GM19324 (cell line): ENCODE measurements around the gene TMC8.
"Not testable (repeated sequence)": the region's sequence is repeated elsewhere in the genome, so short reads cannot be mapped to it uniquely, and the experiment has no call there.

Source experiments
- ATAC-seq: cut with Tn5 transposase; IDR thresholded peaks from one replicate; pipeline ENCODE4 v1.9.1; 2021; ENCODE audit warnings: mild to moderate bottlenecking, moderate library complexity; ENCODE audit not compliant: unreplicated experiment, low FRiP score

TMC8 gene, protein sequence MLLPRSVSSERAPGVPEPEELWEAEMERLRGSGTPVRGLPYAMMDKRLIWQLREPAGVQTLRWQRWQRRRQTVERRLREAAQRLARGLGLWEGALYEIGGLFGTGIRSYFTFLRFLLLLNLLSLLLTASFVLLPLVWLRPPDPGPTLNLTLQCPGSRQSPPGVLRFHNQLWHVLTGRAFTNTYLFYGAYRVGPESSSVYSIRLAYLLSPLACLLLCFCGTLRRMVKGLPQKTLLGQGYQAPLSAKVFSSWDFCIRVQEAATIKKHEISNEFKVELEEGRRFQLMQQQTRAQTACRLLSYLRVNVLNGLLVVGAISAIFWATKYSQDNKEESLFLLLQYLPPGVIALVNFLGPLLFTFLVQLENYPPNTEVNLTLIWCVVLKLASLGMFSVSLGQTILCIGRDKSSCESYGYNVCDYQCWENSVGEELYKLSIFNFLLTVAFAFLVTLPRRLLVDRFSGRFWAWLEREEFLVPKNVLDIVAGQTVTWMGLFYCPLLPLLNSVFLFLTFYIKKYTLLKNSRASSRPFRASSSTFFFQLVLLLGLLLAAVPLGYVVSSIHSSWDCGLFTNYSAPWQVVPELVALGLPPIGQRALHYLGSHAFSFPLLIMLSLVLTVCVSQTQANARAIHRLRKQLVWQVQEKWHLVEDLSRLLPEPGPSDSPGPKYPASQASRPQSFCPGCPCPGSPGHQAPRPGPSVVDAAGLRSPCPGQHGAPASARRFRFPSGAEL

DNA sequence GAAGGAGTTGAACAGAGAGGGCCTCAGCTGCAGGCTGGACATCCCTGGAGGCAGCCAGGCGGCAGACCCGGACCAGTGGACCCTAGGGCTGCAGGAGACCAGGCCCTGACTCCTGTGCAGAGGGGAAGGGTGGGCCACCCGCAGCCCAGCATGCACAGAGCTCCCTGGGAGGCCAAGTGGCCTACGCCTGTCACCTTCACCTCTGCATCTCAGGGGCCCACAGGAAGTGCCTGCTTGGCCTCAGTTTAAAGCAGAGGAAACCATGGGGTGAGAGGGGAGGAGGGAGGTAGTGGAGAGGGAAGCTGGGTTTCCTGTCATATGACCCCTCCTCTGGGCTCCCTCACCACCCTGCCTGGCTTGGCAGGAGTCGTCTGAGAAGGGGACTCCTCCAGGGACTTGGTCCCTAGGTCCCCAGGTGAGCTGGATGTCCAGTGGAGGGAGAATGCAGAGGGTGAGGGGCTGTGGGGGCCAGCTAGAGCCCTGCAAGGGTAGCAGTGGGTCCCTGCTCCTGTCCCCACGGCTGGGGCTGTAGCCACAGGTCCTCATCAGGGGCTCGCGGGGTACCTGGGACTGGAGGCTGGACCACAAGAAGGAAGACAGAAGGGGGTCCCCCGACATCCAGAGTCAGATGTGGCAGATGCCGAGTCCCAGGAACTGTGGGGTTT is at the start of gene TMC8:
TMC8 (plus strand) TSS at position 335 of the 665 bp plus-strand sequence. CDS start 818 bp downstream, outside the sequence.
- ATAC-seq, result no peak

DNA sequence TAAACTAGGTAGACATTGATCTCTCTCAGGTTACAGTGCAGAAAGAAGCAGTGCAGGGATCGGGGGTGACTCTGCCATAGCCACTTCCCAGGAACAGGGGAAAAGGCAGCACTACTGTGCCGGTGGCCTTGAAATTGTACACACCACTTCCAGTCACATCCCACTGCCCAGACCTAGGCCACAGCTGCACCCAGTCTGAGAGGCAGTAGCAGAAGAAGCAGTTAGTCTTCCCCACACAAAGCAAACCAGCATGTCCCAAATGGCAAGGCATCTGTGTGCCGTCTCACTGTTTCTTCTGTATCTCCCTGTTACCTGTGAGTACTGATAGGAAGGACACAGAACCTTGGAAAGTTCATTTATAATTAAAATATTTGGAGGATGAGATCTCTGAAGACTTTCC is 49.0 kb upstream of the TMC8 start:
- ATAC-seq, result no peak

DNA sequence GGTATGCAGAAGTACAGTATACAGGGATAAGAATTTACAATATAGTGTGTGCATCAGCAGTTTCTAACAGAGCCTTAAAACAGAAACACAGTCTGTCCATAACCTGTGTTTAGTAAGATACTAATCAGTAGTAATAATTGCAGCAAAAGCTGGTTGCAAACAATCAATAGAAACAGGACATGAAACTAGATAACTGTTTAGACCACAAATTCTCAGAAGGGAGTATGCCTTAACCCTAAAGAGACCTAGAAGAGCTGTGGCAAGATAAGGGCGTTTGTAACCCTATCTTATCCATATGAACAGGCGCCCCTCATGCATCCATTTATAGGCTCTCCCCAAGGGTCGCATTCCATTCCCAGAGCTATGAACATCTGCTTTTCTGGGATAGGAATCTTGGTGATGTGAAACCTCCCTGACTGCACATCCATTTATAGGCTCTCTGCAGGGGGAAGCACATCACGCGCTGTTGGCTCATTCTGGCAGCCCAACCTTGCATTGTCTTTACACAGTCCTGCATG is 48.2 kb upstream of the TMC8 start:
- not testable (repeated sequence) for ATAC-seq

DNA sequence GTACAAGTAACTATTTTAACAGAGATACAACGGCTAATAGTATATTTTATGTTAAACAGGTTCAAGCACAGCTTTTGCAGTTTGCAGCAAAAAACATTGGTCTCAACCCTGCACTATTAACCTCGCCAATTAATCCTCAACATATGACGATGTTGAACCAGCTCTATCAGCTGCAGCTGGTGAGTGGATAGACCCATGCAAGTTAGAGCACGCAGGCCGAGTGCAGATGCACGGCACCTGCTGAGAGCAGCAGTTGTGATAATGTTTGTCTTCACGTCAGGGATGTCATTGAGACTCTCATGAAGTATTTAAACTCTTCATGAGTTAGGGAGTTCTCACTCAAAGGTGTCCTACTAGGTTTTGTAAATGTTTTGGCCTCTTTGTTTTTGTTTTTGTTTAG is 47.6 kb upstream of the TMC8 start:
- ATAC-seq, result no peak

DNA sequence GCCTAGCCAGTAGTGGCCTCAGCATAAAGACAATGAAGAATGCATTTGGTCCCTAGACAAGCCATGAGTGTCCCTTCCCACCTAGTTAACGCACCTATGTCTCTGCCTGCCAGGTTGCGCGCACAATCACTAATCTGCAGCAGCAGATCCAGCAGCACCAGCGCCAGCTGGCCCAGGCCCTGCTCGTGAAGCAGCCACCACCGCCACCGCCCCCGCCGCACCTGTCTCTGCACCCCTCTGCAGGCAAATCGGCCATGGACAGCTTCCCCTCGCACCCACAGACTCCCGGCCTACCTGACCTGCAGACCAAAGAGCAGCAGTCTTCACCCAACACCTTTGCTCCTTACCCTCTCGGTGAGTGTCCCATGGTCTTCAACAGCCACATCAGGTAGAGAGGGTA is 43.8 kb upstream of the TMC8 start:
- no peak for ATAC-seq

DNA sequence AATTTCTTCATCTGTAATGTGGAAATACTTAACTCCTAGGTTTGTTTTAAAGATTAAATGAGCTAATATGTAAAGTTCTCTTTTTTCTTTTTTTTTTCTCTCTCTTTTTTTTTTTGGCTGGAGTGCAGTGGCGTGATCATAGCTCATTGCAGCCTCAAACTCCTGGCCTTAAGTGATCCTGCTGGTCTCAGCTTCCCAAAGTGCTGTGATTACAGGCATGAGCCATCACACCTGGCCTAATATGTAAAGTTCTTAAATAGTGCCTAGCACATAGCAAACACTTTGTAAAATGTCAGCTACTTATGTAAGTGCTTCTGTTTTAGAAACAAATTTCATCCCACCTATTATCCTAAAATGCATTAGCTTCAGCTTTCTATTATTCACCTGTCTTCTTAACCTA is 42.0 kb upstream of the TMC8 start:
- no peak for ATAC-seq

DNA sequence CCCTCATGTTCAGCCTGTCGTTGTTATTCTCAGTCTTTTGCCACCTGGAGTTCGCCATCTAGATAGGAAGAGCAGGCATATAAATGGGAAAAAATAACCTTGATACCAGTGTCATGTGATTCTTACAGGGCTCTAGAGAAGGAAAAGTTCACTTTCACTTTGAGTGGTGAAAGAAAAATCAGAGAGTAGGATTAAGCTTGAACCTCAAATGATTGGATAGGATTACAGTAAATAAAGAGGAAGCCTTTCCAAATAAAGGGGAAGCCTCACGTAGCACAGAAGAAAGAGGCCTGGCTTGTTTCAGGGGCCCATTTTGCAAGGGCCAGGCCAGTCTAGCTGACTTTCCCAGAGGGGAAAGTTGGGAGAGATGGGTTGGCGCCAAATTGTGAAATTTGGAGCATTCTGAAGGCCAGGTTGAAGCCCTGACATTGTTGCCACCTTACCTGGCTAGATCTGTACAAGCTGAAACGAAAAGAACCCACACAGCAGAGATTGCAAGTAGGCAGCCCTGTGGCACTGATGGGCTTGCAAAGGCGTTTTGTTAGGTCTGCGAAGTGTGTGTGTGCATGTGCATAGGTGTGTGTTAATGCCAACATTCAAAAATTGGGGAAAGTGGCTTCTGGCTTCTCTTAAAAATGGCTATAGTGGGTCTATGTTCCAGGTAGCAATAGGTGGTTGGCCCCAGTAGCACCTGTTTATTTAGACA is 40.8 kb upstream of the TMC8 start:
- ATAC-seq, result no peak

DNA sequence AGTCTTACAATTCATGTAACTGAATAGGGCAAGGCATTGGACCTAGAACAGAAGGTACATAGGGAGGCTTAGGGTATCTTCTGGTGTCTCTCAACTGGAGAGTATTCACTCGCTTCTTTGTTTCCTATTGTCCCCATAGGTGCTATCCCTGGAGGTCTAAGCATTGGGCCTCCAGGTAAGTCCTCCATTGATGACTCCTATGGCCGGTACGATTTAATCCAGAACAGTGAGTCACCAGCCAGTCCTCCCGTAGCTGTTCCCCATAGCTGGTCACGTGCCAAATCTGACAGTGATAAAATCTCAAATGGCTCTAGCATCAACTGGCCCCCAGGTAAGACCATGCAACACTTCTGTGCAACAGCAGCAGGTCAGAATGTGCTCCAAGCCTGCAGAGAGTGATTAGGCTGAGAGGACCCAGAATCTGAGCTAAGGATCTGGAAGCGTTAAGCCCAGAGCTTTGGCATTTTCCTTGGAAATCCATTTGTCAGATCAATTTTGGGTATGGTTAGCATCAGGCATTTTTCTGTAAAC is 37.7 kb upstream of the TMC8 start:
- no peak for ATAC-seq

DNA sequence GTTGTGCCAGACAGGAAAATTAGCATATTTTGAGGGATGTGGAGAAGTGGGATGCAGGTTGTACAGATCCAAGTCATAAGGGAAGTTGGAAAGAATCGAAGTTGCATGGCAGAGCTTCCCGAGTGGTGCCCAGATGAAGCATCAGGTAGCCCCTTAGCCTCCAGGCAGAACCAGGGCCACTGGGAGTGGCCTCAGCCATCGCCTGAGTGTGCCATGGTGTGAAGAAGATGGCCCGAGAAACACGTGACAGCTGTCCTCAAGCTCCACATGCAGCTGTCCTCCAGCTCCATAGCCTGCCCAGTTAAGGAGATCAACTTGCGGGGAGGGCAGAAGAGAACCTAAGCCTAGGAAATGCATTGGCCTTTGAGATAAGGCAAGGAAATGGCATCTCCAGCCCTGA is 35.5 kb upstream of the TMC8 start:
- ATAC-seq, result no peak

DNA sequence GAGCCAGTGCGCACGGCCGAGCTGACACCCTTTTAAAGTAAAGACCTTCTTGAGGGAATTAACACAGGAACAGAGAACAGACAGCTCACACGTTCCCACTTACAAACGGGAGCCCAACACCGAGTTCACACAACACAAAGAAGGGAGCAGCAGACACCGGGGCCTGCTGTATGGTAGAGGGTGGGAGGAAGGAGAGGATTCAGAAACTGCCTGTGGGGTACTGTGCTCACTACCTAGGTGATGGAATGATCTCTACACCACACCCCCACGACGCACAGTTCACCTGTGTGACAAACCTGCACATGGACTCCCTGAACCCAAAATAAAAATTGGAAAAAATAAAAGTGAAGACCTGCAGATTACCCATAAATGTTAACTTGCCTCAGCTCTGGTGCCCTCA is 34.5 kb upstream of the TMC8 start:
- no peak for ATAC-seq

DNA sequence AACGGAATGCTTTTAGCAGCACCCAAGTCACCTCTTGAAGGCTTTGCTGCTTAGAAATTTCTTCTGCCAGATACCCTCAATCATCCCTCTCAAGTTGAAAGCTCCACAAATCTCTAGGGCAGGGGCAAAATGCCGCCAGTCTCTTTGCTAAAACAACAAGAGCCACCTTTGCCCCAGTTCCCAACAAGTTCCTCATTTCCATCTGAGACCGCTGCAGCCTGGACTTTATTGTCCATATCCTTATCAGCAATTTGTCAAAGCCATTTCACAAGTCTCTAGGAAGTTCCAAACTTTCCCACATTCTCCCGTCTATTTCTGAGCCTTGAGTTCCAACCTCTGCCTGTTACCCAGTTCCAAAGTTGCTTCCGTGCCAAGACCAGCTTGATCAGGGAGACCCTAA is 29.5 kb upstream of the TMC8 start:
- ATAC-seq, result no peak

DNA sequence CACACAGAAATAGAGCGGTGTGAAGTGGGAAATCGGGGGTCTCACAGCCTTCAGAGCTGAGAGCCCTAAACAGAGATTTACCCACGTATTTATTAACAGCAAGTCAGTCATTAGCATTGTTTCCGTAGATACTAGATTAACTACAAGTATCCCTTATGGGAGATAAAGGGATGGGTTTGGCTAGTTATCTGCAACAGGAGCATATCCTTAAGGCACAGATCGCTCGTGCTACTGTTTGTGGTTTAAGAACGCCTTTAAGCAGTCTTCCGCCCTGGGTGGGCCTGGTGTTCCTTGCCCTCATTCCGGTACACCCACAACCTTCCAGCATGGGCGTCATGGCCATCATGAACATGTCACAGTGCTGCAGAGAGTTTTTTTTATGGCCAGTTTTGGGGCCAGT is 29.0 kb upstream of the TMC8 start:
- no peak for ATAC-seq

DNA sequence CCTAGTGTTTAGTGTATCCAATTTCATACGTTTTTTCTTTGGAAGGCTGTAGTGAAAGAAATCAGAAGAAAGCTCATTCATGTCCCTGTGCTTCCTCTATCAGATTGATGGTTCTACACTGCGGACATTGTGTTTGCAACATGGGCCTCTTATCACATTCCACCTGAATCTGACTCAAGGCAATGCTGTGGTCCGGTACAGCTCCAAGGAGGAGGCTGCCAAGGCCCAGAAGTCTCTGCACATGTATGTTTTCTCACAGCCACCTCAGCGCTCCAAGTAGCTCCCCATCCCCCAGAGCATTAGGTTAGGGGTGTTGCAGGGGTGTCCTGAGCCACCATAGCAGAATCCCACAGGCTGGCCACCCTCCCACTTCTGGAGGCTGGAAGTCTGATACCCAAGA is 27.3 kb upstream of the TMC8 start:
- no peak for ATAC-seq

DNA sequence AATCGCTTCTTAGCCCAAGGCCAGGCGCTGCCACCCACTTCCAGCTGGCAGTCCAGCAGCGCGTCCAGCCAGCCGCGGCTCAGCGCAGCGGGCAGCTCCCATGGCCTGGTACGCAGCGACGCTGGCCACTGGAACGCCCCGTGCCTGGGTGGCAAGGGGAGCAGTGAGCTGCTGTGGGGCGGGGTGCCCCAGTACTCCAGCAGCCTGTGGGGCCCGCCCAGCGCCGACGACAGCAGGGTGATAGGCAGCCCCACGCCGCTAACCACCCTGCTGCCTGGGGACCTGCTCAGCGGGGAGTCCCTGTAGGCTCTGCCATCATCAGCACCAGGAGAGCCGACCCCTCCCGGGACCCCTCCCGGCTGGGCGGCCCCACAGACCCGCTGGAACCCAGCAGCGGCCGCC is 26.0 kb upstream of the TMC8 start:
- no peak for ATAC-seq

DNA sequence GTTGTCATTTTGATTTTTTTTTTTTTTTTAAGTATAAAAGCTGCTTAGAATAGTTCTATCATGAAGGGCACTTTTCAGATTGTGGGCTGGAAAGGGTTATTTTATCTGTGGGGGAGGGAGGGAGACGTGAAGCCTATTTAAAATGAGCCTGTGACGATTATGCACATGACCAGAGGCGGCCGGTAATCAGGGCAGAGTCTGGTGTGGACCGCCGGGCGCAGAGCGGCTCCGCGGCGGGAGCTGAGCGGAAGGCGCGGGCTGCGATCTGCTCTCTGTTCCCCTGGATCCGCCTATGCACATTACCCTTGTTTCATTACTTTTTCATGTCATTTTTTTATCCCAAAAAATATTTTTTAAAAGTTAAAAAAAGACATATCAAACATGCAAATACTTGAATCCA is 25.5 kb upstream of the TMC8 start:
- ATAC-seq, result no peak

DNA sequence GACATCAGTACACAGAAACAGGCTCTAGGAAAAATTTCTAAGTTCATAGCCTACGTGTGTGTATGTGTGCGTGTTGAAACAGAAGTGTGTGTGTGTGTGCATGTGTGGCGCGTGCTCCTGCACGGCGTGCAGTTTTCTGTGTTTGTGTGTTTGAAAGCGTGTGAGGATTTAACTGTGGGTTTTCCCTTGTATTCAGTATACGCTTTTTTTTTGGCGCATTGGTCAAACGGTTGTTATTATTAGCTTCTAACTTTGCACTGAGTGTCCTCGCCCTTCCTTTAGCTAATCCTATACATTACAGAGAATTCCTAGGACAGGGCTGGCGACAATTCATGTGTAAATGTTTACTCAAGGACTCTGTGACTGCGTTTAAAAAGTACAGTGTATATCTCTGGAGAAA is 25.0 kb upstream of the TMC8 start:
- no peak for ATAC-seq

DNA sequence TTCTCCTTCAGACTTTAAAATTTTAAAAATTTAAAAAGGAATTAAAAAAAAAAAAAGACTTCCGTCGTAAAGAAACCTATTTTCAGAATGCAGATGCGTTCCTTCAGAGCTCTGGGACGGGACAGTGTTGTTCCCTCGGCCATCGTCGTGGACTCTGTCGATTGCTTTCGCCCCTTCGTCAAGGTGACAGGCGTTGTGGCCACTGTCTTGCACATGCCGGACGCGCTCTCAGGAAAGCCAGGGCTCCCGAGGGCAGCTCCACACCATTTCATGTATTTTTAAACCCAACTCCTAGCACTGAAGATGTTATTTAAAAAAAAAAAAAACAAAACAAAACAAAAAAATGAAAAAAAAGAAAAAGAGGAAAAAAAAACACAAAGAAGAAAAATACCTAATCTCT is 24.4 kb upstream of the TMC8 start:
- no peak for ATAC-seq

DNA sequence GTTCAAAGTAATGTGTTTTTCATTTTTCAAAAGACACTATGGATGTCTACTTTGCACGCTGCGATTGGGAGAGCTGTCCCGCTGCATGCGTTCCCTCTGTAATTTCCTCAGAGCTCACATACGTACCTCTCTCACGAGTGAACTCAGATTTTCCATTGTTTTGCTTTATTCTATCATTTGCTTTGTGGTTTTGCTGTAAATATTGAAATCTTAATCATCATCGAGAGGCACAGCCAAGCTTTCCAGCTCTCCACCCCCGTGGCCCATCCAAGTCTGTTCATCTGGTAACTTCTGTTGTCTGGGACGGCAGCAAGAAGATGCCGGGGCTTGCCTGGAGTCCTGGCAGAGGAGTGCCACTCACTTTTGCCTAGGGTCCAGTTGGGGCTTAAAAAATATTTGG is 23.1 kb upstream of the TMC8 start:
- no peak for ATAC-seq

DNA sequence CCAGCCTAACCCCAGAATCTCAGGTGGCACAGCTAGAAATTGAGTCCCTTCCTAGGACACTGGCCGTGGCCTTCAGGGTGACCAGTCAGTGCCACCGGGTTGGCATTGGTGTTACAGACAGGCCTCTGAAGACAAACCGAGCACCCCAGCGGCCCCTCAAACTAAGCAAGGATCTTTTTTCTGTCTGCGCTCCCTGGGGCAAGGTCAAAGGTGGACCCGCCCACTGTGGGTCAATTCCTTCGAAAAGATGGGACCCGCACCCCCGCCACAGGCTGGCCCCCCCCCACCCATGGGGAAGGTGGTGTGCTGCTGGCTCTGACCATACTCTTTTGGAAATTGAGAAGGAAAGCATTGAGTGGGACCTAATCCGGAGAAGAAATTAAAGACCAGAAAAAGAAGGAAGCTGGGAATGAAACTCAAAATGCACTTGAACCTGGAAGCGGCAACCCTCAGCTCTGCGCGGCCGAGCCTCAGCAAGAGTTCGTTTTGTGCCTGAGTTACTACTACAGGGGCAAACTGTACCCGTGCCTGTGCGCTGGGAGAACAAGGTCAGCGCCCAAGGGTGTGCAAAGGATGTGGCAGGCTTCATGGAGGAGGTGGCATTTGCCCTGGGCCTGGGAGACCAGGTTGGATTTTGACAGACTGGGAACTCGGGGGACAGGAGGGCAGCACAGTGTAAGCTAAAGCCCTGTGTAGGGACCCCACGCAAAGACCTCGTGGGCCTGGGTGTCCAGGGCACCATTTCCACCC is 22.4 kb upstream of the TMC8 start:
- ATAC-seq, result no peak
